ENCODE results near the gene MEGF9. TPM values are rescaled to one million over a fixed set of nuclear protein-coding genes. Genes with fewer than 3 reads are reported as not detected.
A peak's percentile ranks its signal among the peaks of the same experiment; 100 is the strongest.

Gene MEGF9
- total and polyA plus RNA-seq, 2 of the 13 experiments (the other 11 are each of a cell fraction or from before 2014, with no cell fraction given), result 3.1 to 3.3 TPM

- TF ChIP-seq SRY (CRISPR knock-in tag; IDR thresholded peaks at IDR 0.05) (peak; percentile 56; the same call in 1 of the 2 replicates), ZNF44 (CRISPR knock-in tag; IDR thresholded peaks at IDR 0.05) (0 out of 2 replicates have a peak, but pooled peaks have one; percentile 15), ZNF605 (CRISPR knock-in tag; IDR thresholded peaks at IDR 0.05) (0 out of 2 replicates have a peak, but pooled peaks have one; percentile 21), CBX1 (IDR thresholded peaks at IDR 0.05; ENCODE audit: low read depth) (no peak), ZNF260 (CRISPR knock-in tag; IDR thresholded peaks at IDR 0.05; ENCODE audit: borderline replicate concordance, low read depth) (no peak), CEBPB (IDR thresholded peaks at IDR 0.05; ENCODE audit: borderline replicate concordance, low read depth, low read length) (peak; percentile 26; the same call in 1 of the 2 replicates), ATF3 (CRISPR knock-in tag; IDR thresholded peaks at IDR 0.05) (no peak), ARID3A (IDR thresholded peaks at IDR 0.05; ENCODE audit: low read depth, low read length) (no peak), POLR2A (IDR thresholded peaks at IDR 0.05; ENCODE audit: insufficient read depth in 1 of 2, low read depth in 2 of 2, low read length in 2 of 2) (peak in 1 of 2 experiments; percentile 33; a peak in 1 of 4 replicates), GTF2F1 (IDR thresholded peaks at IDR 0.05; ENCODE audit: low read length) (no peak), ZNF629 (CRISPR knock-in tag; conservative IDR thresholded peaks at IDR 0.05) (peak; percentile 96), AGO2 (optimal IDR thresholded peaks at IDR 0.05; ENCODE audit: low read depth, low read length) (peak; percentile 42), MATR3 (CRISPR knock-in tag; IDR thresholded peaks at IDR 0.05) (no peak), ZNF703 (CRISPR knock-in tag; IDR thresholded peaks at IDR 0.05; ENCODE audit: borderline replicate concordance) (no peak), BHLHE40 (IDR thresholded peaks at IDR 0.05; ENCODE audit: low read length) (no peak), ZBTB21 (CRISPR knock-in tag; IDR thresholded peaks at IDR 0.05) (no peak), HCFC1 (IDR thresholded peaks at IDR 0.05; ENCODE audit: low read depth, low read length) (no peak), ZNF432 (CRISPR knock-in tag; IDR thresholded peaks at IDR 0.05; ENCODE audit: borderline replicate concordance) (no peak), NFYB (CRISPR knock-in tag; IDR thresholded peaks at IDR 0.05) (peak; percentile 12; the same call in 1 of the 2 replicates), ELK4 (CRISPR knock-in tag; IDR thresholded peaks at IDR 0.05; ENCODE audit: borderline replicate concordance) (no peak), MYNN (CRISPR knock-in tag; IDR thresholded peaks at IDR 0.05; ENCODE audit: low read depth) (no peak), HOXA3 (CRISPR knock-in tag; IDR thresholded peaks at IDR 0.05) (no peak), SMARCE1 (IDR thresholded peaks at IDR 0.05; ENCODE audit: borderline replicate concordance) (no peak), MED13 (CRISPR knock-in tag; IDR thresholded peaks at IDR 0.05) (no peak), FOXC1 (CRISPR knock-in tag; IDR thresholded peaks at IDR 0.05; ENCODE audit: borderline replicate concordance) (0 out of 2 replicates have a peak, but pooled peaks have one; percentile 8), CC2D1A (CRISPR knock-in tag; IDR thresholded peaks at IDR 0.05) (no peak), ZNF773 (CRISPR knock-in tag; IDR thresholded peaks at IDR 0.05; ENCODE audit: borderline replicate concordance) (no peak), NFATC3 (CRISPR knock-in tag; IDR thresholded peaks at IDR 0.05) (no peak), ZNF790 (CRISPR knock-in tag; IDR thresholded peaks at IDR 0.05; ENCODE audit: borderline replicate concordance) (0 out of 2 replicates have a peak, but pooled peaks have one; percentile 42), IKZF1 (IDR thresholded peaks at IDR 0.05) (no peak)
Observed at GRCh38 chr9:120579139-120580050, 134.9 kb downstream of the MEGF9 start (continued).
